GM12892 (cell line): ENCODE data around the gene DENND2A.

ENCODE experiments used
- POLR2A ChIP-seq: IDR thresholded peaks from 2 replicates; pipeline ENCODE4 v1.6.1; 2011; ENCODE audit warnings: low read depth, low read length, control low read depth
- POLR2AphosphoS5 ChIP-seq: IDR thresholded peaks from 2 replicates; pipeline ENCODE4 v1.6.1; 2011; ENCODE audit warnings: low read depth, low read length, control low read depth
- TAF1 ChIP-seq: IDR thresholded peaks from 2 replicates; pipeline ENCODE4 v1.6.1; 2011; ENCODE audit warnings: low read depth, mild to moderate bottlenecking, control low read depth, low read length, borderline replicate concordance

- TF ChIP-seq POLR2AphosphoS5 = no peak
- TF ChIP-seq TAF1 = no peak
- no peak for TF ChIP-seq POLR2A
These were observed 93.7 kb downstream of the DENND2A start for GRCh38 chr7:140546947-140547346.
